GM19328 (cell line): ENCODE results near the gene LRRC37B.
A peak's percentile ranks its signal among the peaks of the same experiment; 100 is the strongest.
"Not testable (repeated sequence)": the region's sequence is repeated elsewhere in the genome, so short reads cannot be mapped to it uniquely, and the experiment has no call there.

Experiments
- ATAC-seq: cut with Tn5 transposase; IDR thresholded peaks from one replicate; pipeline ENCODE4 v1.9.1; 2021; ENCODE audit warnings: mild to moderate bottlenecking, moderate library complexity; ENCODE audit not compliant: unreplicated experiment

LRRC37B gene

DNA sequence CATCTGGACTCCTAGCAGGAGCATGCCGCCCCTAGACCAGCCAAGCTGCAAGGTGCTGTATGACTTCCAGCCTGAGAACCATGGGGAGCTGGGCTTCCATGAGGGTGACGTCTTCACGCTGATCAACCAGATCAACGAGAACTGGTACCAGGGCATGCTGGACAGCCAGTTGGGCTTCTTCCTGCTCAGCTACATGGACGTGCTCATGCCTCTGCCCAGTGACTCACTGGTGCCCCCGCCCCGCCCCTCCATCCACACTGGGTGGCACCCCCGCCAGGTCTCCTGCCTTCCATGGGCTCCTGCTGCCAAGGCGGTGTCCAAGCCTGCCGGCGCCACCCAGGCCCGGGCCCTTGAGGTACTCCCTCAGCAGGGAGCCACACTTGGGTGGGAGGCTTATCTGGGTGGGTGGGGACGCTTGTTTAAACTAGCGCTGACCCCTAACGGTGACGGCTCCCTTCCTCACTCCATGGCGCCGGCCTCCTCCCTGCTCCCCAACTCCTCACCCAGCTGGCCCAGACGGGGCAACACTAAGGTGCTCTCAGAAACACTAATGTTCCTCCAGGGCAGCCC, 34.2 kb downstream of the LRRC37B start:
- not testable (repeated sequence) for ATAC-seq

- ATAC-seq: not testable (repeated sequence)
Observed at GRCh38 chr17:32042266-32042665, 35.1 kb downstream of the LRRC37B start.

DNA sequence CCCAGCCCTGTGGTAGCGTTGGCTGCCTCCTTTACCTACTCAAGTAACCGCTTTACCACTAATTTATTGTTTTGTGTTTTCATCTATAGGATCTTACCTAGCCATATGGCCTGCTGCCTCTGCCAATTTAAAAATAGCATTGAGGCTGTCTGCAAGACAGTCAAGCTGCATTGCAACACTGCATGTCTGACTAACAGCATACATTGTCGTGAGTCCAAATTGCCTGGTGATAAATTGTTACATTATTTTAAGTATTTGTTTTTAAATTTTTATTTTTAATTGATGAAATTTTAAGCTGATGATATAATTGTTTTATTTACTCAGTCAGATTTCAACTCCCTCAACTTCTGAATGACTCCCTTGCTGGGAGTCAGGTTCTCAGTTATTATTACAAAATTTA, 38.4 kb downstream of the LRRC37B start:
- ATAC-seq: not testable (repeated sequence)

GRCh38 chr17:32047663-32048062, 40.5 kb downstream of the LRRC37B start:
- not testable (repeated sequence) for ATAC-seq

DNA sequence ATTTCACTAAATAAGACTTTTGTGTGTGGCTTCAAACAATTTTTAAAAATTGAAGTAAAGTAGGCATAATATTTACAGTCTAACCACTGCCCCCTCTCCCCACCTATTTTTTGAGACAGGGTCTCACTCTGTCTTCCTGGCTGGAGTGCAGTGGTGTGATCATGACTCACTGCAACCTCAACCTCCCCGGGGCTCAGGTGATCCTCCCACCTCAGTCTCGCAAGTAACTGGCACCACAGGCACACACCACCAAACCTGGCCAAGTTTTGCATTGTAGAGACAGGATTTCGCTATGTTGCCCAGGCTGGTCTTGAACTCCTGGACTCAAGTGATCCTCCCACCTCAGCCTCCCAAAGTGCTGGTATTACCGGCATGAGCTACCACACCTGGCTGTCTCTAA, 47.8 kb downstream of the LRRC37B start:
- not testable (repeated sequence) for ATAC-seq

DNA sequence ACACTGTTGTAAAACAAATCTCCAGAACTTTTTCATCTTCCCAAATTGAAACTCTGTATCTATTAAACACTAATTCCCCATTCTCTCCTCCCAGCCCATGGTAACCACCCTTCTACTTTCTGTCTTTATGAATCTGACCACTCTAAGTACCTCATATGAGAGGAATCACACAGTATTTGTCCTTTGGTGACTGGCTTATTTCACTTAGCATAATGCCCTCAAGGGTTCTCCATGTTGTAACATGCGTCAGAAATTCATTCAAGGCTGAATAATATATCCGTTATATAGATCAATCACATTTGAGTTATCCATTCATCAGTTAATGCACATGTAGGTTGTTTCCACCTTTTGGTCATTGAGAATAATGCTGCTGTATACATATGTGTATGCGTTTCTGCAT, 48.2 kb downstream of the LRRC37B start:
- ATAC-seq: not testable (repeated sequence)

DNA sequence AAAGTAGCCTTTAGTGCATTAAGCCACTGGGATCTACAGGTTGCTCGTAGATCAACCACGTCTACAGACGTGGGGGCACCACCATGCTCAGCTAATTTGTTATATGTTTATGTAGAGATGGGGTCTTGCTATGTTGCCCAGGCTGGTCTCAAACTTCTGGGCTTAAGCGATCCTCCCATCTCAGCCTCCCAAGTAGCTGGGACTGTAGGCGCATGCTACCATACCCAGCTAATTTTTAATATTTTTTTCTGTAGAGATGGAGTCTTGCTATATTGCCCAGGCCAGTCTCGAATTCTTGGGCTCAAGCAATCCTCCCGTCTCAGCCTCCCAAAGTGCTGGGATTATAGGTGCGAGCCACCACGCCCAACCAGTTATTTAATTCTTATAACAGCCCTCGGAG, 49.3 kb downstream of the LRRC37B start:
- not testable (repeated sequence) for ATAC-seq

- ATAC-seq: not testable (repeated sequence)
Observed at GRCh38 chr17:32057460-32058105, 50.4 kb downstream of the LRRC37B start.

- not testable (repeated sequence) for ATAC-seq
Observed at GRCh38 chr17:32060695-32061094, 53.5 kb downstream of the LRRC37B start.

DNA sequence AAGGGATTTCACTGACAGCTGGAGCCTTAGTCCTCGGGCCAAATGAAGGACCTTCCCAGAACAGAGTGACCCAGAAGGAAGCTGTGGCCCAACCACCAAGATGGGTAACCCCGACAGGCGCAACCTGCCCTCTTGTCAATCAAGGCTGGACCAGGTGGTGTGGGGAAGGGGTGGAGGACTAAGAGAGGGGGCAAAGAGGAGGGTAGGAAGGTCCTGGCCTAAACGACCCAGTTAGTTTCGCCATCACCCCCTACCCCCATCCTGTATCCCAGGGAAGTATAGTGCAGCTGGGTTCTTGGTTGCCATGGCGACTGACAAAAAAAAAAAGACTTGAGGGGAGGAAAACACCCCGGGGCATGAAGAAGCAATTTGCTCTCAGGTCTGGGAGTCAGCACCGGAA, 54.7 kb downstream of the LRRC37B start:
- ATAC-seq: not testable (repeated sequence)

DNA sequence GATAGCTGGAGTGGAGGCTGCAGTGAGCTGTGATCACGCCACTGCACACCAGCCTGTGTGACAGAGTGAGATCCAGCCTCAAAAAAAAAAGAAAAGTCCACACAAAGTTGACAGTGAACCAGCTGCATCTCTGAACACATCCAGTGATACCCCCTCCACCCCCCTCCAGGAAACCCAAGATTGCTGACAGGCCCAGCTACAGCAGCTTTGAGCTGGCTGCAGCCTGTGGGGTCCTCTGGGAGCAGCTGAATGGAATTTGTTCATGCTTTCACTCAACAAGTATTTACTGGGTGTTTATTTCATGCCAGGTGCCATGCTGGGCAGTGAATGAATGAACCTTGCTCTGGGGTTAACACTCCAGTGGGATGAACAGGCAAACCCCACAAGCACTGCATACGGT, 56.9 kb downstream of the LRRC37B start:
- not testable (repeated sequence) for ATAC-seq

DNA sequence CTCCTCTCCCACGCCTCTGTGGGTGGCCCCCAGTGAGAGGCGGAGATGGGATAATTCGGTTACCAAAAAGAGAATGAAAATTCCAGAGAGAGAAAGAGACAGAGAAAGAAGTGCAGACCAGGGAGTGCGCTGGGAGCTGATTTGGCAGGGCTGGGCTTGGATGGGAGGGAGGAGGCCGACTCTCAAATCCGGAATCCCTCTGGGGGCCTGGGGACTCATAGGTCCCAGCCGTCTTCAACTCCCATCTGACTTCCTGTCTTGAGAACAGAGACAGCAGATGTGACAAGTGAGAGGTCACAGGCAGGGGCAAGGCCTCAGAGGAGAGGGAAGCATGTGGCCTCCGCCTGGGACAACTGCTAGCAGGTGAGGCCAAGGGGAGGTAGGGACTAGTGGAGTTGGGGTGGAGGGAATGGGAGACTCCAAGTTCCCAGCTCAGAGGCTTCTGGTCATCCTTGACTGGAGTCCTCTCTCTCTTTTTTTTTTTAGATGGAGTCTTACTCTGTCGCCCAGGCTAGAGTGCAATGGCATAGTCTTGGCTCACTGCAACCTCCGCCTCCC, 59.0 kb downstream of the LRRC37B start:
- ATAC-seq: not testable (repeated sequence)

DNA sequence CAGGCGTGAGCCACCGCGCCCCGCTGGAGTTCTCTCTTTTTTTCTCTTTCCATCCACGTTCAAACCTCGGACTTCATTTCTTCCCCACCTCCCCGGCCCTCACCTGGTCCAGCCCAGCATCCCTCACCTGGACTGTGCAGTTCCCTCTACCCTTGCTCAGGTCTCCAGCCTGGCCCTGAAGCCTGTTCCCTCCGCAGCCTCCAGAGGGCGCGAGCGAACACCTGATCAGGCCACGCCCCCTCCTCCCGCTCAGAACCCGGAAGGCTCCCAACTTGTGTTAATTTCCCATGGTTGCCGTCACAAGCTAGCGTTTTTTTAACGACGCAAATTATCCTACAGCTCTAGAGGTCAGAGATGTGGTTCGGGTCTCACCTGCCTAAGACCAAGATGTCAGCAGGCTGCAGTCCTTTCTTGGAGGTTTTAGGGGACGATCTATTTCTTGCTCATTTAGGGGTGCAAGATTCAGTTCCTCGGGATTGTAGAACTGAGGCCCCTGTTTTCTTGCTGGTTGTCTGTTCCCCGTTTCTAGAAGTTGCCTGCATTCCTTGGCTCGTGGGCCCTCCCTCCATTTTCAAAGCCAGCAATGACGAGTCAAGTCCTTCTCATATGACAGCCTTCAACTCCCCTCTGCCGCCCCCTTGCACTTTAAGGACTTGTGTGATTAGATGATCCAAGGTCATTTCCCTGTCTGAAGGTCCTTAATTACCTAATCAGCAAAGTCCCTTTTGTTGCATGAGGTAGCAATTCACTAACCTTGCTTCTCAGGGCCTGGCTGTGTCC, 59.9 kb downstream of the LRRC37B start:
- ATAC-seq: not testable (repeated sequence)

DNA sequence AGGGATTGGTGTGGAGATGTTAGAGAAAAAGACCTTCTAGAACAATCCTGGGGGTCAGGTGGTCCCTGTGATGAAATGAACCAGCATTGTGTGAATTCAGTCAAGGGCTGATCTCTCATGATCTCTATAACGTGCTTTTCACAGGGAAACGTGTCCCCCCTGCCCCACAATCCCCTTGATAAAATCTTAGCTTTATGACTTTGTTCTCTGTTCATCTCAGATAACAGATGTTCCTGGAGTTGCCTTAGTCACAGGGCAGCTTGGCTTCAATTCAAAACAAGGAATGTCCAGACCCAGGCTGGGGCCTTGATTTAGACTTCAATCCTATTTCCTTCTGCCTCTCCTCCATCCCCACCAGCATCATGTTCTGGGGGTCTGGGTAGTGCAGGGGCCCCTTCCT, 61.9 kb downstream of the LRRC37B start:
- ATAC-seq: not testable (repeated sequence)

DNA sequence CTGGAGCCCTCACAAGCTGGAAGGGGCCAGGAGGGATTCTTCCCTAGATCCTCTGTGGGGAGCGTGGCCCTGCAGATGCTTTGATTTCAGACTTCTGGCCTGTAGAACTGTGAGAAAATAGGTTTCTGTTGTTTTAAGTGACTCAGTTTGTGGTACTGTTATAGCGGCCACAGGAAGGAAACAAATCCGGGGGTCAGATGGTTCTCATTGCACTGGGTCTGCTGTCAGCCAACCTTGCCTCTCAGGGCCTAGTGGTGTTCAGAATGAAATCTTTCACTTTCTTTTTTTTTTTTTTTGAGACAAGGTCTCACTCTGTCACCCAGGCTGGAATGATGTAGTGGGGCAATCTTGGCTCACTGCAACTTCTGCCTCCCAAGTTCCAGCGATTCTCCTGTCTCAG, 64.8 kb downstream of the LRRC37B start:
- ATAC-seq: peak; percentile 65

DNA sequence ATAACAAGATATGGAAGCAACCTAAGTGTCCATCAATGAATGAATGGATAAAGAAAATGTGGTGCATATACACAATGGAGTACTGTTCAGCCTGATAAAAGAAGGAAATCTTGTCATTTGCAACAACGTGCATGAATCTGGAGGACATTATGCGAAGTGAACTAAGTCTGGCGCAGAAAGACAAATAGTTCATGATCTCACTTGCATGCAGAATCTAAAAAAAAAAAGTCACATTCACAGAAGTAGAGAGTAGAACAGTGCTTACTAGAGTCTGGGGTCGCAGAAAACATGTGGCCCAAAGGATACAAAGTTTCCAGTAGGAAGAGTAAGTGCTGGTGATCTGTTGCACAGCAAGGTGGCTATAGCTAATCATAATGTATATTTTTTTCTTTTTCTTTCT, 65.9 kb downstream of the LRRC37B start:
- ATAC-seq: not testable (repeated sequence)

DNA sequence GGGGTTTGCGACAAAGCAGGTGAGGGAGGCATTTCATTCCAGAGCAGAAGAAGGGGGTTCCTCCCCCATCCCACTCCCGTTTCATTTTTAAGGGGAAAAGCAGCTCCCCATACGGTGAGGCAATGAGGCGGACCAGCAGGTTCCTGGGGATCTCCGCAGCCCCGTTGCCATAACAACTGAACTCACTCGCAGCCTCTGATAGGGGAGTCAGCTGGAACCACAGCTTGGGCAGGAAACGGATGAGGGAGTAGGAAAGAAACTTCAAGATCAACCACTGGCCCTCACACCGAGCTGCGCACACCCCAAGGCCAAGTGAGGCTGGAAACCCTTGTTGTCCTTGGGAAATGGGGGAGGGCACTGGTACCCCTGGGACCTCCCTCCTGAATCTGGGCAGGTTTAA, 72.6 kb downstream of the LRRC37B start:
- ATAC-seq: not testable (repeated sequence)

GRCh38 chr17:32083550-32083979, 76.4 kb downstream of the LRRC37B start:
- ATAC-seq: not testable (repeated sequence)

- ATAC-seq: not testable (repeated sequence)
Observed at GRCh38 chr17:32084003-32084941, 77.1 kb downstream of the LRRC37B start.
